ENCODE data around the gene PHLDA2.

Gene PHLDA2

DNA sequence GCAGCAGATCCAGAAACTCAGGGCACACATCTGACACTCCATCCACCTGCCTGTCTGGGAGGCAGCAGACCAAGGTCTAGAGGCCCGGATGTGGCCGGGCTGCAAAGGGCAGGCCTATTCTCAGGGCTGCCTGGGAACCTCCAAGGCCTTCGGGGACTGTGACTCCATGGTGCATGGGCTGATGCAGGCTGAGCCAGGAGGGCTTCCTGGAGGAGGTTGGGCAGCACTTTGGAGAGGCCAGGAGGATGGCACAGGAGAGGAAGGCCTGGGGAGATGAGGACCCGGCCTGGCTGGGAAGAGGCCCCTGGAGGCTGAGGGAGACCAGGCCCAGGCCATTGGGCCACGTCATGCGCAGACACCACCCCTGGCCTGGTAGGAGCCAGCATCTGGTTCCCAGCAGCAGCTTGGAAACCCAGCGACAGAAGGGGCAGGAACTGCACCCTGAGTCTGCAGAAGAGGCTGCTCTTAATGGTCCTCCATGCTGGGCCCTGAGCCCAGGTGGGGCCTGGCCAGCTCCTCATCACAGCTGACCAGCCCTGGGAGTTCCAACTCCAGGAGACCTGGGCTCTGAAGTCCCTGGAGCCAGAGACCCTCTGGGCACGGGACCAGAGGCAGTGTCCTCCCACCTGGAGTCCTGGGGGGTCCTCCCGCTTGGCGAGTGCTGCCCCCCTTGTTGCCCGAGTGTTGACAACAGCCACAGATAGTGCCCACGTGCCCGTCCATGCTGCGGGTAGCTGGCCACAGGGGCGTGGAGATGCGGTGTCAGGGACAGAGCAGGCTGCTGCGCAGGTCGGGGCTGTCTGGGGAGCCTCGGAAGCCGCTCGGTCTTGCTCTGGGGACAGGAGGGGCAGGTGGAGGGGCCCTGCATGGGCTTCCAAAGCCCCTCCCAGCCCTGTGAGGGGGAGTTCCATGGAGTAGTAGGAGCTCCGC is 5.5 kb downstream of the PHLDA2 start:
- ChIA-PET POLR2A (no interaction called here), CTCF (no interaction called here)
- DNase-seq (ENCODE audit: extremely low spot score) = no peak
- no peak for TF ChIP-seq ZNF384 (IDR thresholded peaks at IDR 0.05)
- TF ChIP-seq SUZ12 (IDR thresholded peaks at IDR 0.05) = no peak
- no peak for TF ChIP-seq TARDBP (IDR thresholded peaks at IDR 0.05)
- TF ChIP-seq ELF4 (IDR thresholded peaks at IDR 0.05) = no peak

DNA sequence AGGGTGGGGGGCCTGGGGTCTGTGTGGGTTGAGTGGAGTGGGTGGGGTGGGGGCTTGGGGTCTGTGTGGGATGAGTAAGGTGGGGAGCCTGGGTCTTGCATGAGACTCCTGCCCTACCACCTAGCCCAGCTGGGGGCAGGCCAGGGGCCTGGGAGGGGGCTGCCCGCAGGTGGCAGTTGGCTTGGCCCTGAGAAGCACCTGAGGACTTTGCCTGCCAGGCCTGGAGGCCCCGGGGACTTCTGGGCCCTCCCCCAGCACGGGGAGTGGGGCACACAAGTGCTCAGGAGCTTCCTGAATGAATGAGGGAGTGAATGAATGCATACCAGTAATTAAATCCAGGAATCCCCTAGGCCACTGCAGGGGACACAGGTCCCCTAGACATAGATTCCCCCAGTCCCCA is 6.6 kb downstream of the PHLDA2 start:
- ChIA-PET CTCF (no interaction called here), POLR2A (no interaction called here)
- TF ChIP-seq CTBP1 (IDR thresholded peaks at IDR 0.05; ENCODE audit: borderline replicate concordance) (no peak), NFRKB (IDR thresholded peaks at IDR 0.05) (no peak)
- no peak for DNase-seq (ENCODE audit: extremely low spot score)

DNA sequence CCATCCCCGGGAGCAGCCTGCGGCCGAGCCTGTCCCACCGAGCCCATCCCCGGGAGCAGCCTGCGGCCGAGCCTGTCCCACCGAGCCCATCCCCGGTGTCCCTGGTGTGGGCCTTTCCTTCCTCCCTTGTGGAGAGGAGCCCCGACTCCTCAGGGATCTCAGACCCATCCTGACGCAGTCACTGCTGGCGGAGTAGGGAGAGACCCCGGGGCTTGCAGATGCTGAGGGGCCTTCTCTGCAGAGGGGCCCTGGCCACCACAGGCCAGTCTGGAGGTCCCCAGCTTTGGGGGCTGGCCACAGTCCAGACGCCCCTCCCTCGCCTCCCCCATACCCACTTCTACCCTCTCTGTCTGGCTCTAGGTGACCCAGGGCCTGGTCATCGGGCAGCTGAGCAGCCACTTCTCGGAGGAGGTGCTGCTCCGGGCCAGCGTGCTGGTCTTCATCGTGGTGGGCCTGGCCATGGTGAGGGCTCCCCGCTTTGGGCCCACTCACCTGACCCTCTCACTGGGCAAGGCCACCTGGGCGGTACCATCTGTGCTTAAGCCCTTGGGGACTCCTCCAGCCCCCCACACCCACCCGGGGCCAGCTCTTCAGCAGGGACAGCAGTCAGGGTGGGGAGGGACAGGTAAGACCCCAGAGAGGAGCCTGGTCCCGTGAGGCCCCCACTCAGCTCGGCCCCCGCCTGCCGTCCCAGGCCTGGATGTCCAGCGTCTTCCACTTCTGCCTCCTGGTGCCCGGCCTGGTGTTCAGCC is 7.3 kb downstream of the PHLDA2 start:
- TF ChIP-seq ARNT (IDR thresholded peaks at IDR 0.05) (no peak), ELF4 (IDR thresholded peaks at IDR 0.05) (no peak), HDGF (IDR thresholded peaks at IDR 0.05; ENCODE audit: borderline replicate concordance) (no peak), ZNF384 (IDR thresholded peaks at IDR 0.05) (no peak), FOXM1 (IDR thresholded peaks at IDR 0.05; ENCODE audit: borderline replicate concordance) (no peak), NFRKB (IDR thresholded peaks at IDR 0.05) (no peak), FOXA1 (IDR thresholded peaks at IDR 0.05) (no peak), LEF1 (IDR thresholded peaks at IDR 0.05; ENCODE audit: borderline replicate concordance) (no peak), L3MBTL2 (conservative IDR thresholded peaks at IDR 0.05) (no peak), FOXK2 (IDR thresholded peaks at IDR 0.05) (no peak), SP1 (IDR thresholded peaks at IDR 0.05) (no peak), SUZ12 (IDR thresholded peaks at IDR 0.05) (no peak), CTBP1 (IDR thresholded peaks at IDR 0.05; ENCODE audit: borderline replicate concordance) (no peak), BHLHE40 (IDR thresholded peaks at IDR 0.05; ENCODE audit: borderline replicate concordance) (no peak), TARDBP (IDR thresholded peaks at IDR 0.05) (no peak)
- TF ChIP-seq, protein P1, sequence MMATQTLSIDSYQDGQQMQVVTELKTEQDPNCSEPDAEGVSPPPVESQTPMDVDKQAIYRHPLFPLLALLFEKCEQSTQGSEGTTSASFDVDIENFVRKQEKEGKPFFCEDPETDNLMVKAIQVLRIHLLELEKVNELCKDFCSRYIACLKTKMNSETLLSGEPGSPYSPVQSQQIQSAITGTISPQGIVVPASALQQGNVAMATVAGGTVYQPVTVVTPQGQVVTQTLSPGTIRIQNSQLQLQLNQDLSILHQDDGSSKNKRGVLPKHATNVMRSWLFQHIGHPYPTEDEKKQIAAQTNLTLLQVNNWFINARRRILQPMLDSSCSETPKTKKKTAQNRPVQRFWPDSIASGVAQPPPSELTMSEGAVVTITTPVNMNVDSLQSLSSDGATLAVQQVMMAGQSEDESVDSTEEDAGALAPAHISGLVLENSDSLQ (IDR thresholded peaks at IDR 0.05) = no peak
- CTCF ChIA-PET = no interaction called here
- POLR2A ChIA-PET = no interaction called here
- no peak for DNase-seq (ENCODE audit: extremely low spot score)

GRCh38 chr11:2921261-2921660 is 8.0 kb downstream of the PHLDA2 start:
- TF ChIP-seq ZNF384 (IDR thresholded peaks at IDR 0.05) = no peak
- TF ChIP-seq SUZ12 (IDR thresholded peaks at IDR 0.05) = no peak
- TF ChIP-seq FOXM1 (IDR thresholded peaks at IDR 0.05; ENCODE audit: borderline replicate concordance) = no peak
- no peak for TF ChIP-seq ELF4 (IDR thresholded peaks at IDR 0.05)
- no peak for TF ChIP-seq SP1 (IDR thresholded peaks at IDR 0.05)
- TF ChIP-seq BHLHE40 (IDR thresholded peaks at IDR 0.05; ENCODE audit: borderline replicate concordance) = no peak
- TF ChIP-seq ARNT (IDR thresholded peaks at IDR 0.05) = no peak
- no peak for TF ChIP-seq LEF1 (IDR thresholded peaks at IDR 0.05; ENCODE audit: borderline replicate concordance)
- TF ChIP-seq NFRKB (IDR thresholded peaks at IDR 0.05) = no peak
- TF ChIP-seq L3MBTL2 (conservative IDR thresholded peaks at IDR 0.05) = no peak
- no peak for TF ChIP-seq CTBP1 (IDR thresholded peaks at IDR 0.05; ENCODE audit: borderline replicate concordance)
- TF ChIP-seq FOXK2 (IDR thresholded peaks at IDR 0.05) = no peak
- CTCF ChIA-PET = no interaction called here
- POLR2A ChIA-PET = no interaction called here
- DNase-seq (ENCODE audit: extremely low spot score) = no peak

DNA sequence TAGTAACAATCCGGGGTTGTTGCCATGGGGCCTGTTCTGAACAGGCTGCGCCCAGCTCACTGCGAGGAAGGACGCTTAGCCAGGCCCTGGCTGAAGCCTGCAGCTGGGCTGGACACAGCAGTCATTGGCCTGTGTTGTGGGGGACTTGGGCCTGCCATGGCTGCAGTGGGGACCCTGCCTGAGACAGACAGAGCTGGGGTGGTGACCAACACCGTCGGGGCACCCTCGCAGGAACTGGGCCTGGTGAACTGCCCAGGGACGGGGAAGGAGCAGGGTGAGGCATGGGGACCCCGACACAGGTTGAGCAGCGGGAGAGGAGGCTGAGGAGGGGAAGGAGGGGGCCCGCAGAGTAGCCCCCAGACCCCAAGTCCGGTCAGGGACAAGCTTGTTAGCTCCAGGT is 8.9 kb downstream of the PHLDA2 start:
- POLR2A ChIA-PET = interaction anchor here (1.7 kb wide), 1 partner anchor 9 kb away, joined by 6 read pairs; the partner anchor contains the start of gene PHLDA2
- CTCF ChIA-PET = no interaction called here
- no peak for DNase-seq (ENCODE audit: extremely low spot score)
- no peak for TF ChIP-seq L3MBTL2 (conservative IDR thresholded peaks at IDR 0.05)
- TF ChIP-seq FOXK2 (IDR thresholded peaks at IDR 0.05) = no peak
- TF ChIP-seq BHLHE40 (IDR thresholded peaks at IDR 0.05; ENCODE audit: borderline replicate concordance) = no peak
- no peak for TF ChIP-seq FOXM1 (IDR thresholded peaks at IDR 0.05; ENCODE audit: borderline replicate concordance)
- TF ChIP-seq ELF4 (IDR thresholded peaks at IDR 0.05) = no peak
- TF ChIP-seq FOXA1 (IDR thresholded peaks at IDR 0.05) = no peak
- no peak for TF ChIP-seq ARNT (IDR thresholded peaks at IDR 0.05)
- no peak for TF ChIP-seq HDGF (IDR thresholded peaks at IDR 0.05; ENCODE audit: borderline replicate concordance)
- TF ChIP-seq CTBP1 (IDR thresholded peaks at IDR 0.05; ENCODE audit: borderline replicate concordance) = no peak
- TF ChIP-seq NFRKB (IDR thresholded peaks at IDR 0.05) = no peak
- no peak for TF ChIP-seq TARDBP (IDR thresholded peaks at IDR 0.05)
- no peak for TF ChIP-seq SUZ12 (IDR thresholded peaks at IDR 0.05)
- no peak for TF ChIP-seq ZNF384 (IDR thresholded peaks at IDR 0.05)
- TF ChIP-seq, protein P1 (IDR thresholded peaks at IDR 0.05) = no peak
- no peak for TF ChIP-seq SP1 (IDR thresholded peaks at IDR 0.05)
- no peak for TF ChIP-seq LEF1 (IDR thresholded peaks at IDR 0.05; ENCODE audit: borderline replicate concordance)

DNA sequence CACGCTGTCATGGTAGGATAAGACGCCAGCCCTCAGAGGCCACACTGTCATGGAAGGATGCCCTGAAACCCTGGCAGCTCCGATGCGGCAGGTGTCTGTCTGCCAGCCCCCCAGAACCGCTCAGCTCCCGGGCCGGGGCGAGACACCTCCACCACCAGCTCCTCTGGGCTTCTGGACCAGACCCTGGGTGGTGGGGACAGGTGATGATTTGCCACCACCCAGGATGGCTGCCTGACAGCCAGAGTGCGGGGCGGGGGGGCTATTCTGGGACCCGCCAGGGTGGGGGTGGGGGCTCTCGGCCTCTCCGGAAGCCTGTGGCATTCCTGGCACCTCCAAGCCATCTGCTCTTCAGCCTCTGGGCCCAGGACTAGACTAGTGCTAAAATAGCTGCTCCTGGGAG is 9.4 kb downstream of the PHLDA2 start:
- ChIA-PET CTCF (no interaction called here), POLR2A (interaction anchor here (1.7 kb wide), 1 partner anchor 9 kb away, joined by 6 read pairs; the partner anchor contains the start of gene PHLDA2)
- TF ChIP-seq FOXM1 (IDR thresholded peaks at IDR 0.05; ENCODE audit: borderline replicate concordance) = no peak
- no peak for TF ChIP-seq BHLHE40 (IDR thresholded peaks at IDR 0.05; ENCODE audit: borderline replicate concordance)
- no peak for TF ChIP-seq L3MBTL2 (conservative IDR thresholded peaks at IDR 0.05)
- TF ChIP-seq SP1 (IDR thresholded peaks at IDR 0.05) = no peak
- no peak for TF ChIP-seq HDGF (IDR thresholded peaks at IDR 0.05; ENCODE audit: borderline replicate concordance)
- no peak for TF ChIP-seq ZNF384 (IDR thresholded peaks at IDR 0.05)
- TF ChIP-seq, protein P1 (IDR thresholded peaks at IDR 0.05) = no peak
- TF ChIP-seq TARDBP (IDR thresholded peaks at IDR 0.05) = no peak
- no peak for TF ChIP-seq CTBP1 (IDR thresholded peaks at IDR 0.05; ENCODE audit: borderline replicate concordance)
- TF ChIP-seq LEF1 (IDR thresholded peaks at IDR 0.05; ENCODE audit: borderline replicate concordance) = no peak
- TF ChIP-seq ELF4 (IDR thresholded peaks at IDR 0.05) = no peak
- TF ChIP-seq FOXK2 (IDR thresholded peaks at IDR 0.05) = no peak
- no peak for TF ChIP-seq SUZ12 (IDR thresholded peaks at IDR 0.05)
- no peak for TF ChIP-seq NFRKB (IDR thresholded peaks at IDR 0.05)
- no peak for TF ChIP-seq ARNT (IDR thresholded peaks at IDR 0.05)
- DNase-seq (ENCODE audit: extremely low spot score) = no peak

All from HEK293T (cell line).